ENCODE results near the gene HHAT. TPM values are rescaled to one million over a fixed set of nuclear protein-coding genes. Genes with fewer than 3 reads are reported as not detected.

Gene HHAT
- total RNA-seq, 1 donor from 2014 or later, result 11.4 TPM

GRCh38 chr1:210506689-210507088 is 178.0 kb downstream of the HHAT start:
- Mint-ChIP-seq H3K27me3 (ENCODE audit: low read depth, unreplicated experiment) (no peaks in the 10 kb centered on the region), H3K9me3 (ENCODE audit: unreplicated experiment) (no peaks in the 10 kb centered on the region), H3K36me3 (ENCODE audit: low read depth, unreplicated experiment) (no peaks in the 10 kb centered on the region), H3K27ac (ENCODE audit: unreplicated experiment) (peak overlapping the region; percentile 93), H3K4me3 (ENCODE audit: unreplicated experiment) (no peak overlapping the region), H3K4me1 (ENCODE audit: low read depth, unreplicated experiment) (peaks cover 20% of the 10 kb centered on the region)
- H3K4me3 ChIP-seq (ENCODE audit: insufficient read depth, low read depth, low read length), result no peak overlapping the region
- no peaks in the 10 kb centered on the region for H3K79me2 ChIP-seq (ENCODE audit: insufficient read depth, low read length)
- no peaks in the 10 kb centered on the region for H3K4me1 ChIP-seq (ENCODE audit: insufficient read depth, low read length)
- no peak overlapping the region for H3K4me2 ChIP-seq (ENCODE audit: low read length)
- H3K9me3 ChIP-seq (ENCODE audit: insufficient read depth, low read depth, low read length), result no peaks in the 10 kb centered on the region
- DNase-seq (ENCODE audit: low read depth) (no peak), FAIRE-seq (no peak)
- no peak overlapping the region for H3K27ac ChIP-seq (ENCODE audit: low read depth, low read length)
- no peak for TF ChIP-seq CTCF (IDR thresholded peaks at IDR 0.05; ENCODE audit: insufficient read depth, low read depth, low read length)
- no peak for TF ChIP-seq EZH2 (IDR thresholded peaks at IDR 0.05; ENCODE audit: insufficient read depth, low read length)
- no peaks in the 10 kb centered on the region for H3K36me3 ChIP-seq (ENCODE audit: insufficient read depth, low read length)
- no peaks in the 10 kb centered on the region for H4K20me1 ChIP-seq (ENCODE audit: insufficient read depth, low read length)
- no peak overlapping the region for H3K9ac ChIP-seq (ENCODE audit: low read length)
- H3K27me3 ChIP-seq (ENCODE audit: insufficient read depth, low read length), result no peaks in the 10 kb centered on the region
- no peak overlapping the region for H2AFZ ChIP-seq (ENCODE audit: low read depth, low read length)

DNA sequence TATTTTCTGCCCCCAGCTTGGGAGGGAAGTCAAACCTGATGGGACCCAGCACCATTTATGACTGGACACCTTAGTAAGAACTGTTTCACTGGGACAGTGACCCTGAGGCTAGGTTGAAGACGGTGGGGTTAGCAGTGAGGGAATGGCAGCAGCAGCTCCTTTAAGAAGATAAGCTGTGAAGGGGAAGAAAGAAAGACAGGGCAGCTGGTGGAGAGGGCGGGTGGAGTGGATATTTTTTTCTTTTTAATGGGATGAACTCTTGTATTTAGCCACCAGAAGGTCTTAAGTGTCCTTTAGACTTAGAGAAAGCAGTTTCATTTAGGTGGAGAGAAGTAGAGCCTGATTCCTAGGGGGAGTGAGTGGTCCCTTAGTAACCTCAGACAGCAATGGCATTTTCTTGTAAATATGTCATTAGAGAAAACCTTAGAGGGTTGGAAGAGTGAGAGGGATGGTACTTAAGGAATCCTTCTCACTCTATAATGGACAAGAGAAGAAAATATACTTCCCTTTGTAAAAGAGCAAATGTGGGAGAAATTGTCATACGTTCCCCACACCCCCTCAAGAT is 187.5 kb downstream of the HHAT start:
- H3K9me3 Mint-ChIP-seq (ENCODE audit: unreplicated experiment), result peaks cover 3% of the 10 kb centered on the region
- Histone ChIP-seq H3K4me1 (ENCODE audit: insufficient read depth, low read length) (no peaks in the 10 kb centered on the region), H3K79me2 (ENCODE audit: insufficient read depth, low read length) (no peaks in the 10 kb centered on the region), H3K4me2 (ENCODE audit: low read length) (no peak overlapping the region), H4K20me1 (ENCODE audit: insufficient read depth, low read length) (no peaks in the 10 kb centered on the region), H2AFZ (ENCODE audit: low read depth, low read length) (no peak overlapping the region), H3K4me3 (ENCODE audit: insufficient read depth, low read depth, low read length) (no peak overlapping the region), H3K9ac (ENCODE audit: low read length) (no peak overlapping the region), H3K36me3 (ENCODE audit: insufficient read depth, low read length) (no peaks in the 10 kb centered on the region), H3K9me3 (ENCODE audit: insufficient read depth, low read depth, low read length) (no peaks in the 10 kb centered on the region), H3K27me3 (ENCODE audit: insufficient read depth, low read length) (no peaks in the 10 kb centered on the region), H3K27ac (ENCODE audit: low read depth, low read length) (no peak overlapping the region)
- peak overlapping the region; percentile 1 for H3K27ac Mint-ChIP-seq (ENCODE audit: unreplicated experiment)
- H3K4me3 Mint-ChIP-seq (ENCODE audit: unreplicated experiment), result no peak overlapping the region
- peaks cover 2% of the 10 kb centered on the region for H3K36me3 Mint-ChIP-seq (ENCODE audit: low read depth, unreplicated experiment)
- peaks cover 2% of the 10 kb centered on the region for H3K27me3 Mint-ChIP-seq (ENCODE audit: low read depth, unreplicated experiment)
- no peak for FAIRE-seq
- H3K4me1 Mint-ChIP-seq (ENCODE audit: low read depth, unreplicated experiment), result peaks cover 7% of the 10 kb centered on the region
- no peak for DNase-seq (ENCODE audit: low read depth)
- TF ChIP-seq EZH2 (IDR thresholded peaks at IDR 0.05; ENCODE audit: insufficient read depth, low read length) (no peak), CTCF (IDR thresholded peaks at IDR 0.05; ENCODE audit: insufficient read depth, low read depth, low read length) (no peak)

DNA sequence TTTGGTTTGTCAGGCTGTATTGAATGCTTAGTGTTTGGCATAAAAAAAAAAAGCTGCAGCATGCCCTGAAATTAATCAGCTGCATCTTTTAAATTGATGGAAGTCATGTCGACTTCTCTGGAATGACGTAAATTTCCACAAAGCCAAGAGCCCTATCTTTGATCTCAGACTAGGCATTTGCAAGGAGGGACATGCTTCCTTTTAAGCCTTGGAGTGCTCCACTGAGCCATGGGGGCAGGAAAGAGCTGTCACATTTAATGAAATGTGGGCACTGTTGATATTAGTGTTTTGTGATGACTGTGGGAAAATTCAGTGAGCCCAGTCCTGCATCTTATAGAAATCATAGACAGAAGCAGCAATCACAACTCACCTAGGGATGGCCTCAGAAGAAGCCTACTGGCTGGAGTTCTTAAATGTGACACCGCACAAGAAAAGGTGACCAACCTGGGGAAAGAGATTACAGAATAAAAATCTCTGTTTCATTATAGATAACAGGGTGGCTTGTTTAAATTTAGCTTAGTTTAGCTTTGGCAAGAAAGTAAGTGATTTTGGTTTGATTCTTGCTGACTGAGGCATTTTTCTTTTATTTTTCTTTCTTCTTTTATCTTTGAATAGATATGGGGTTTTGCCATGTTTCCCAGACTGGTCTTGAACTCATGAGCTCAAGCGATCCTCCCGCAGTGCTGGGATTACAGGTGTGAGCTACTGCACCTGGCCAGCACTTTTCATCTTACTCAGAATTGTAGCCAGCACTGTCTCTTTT is 188.2 kb downstream of the HHAT start:
- no peak overlapping the region for H3K4me2 ChIP-seq (ENCODE audit: low read length)
- no peak for FAIRE-seq

More for the DNA sequence above, 188.2 kb downstream of the HHAT start:
- Mint-ChIP-seq H3K36me3 (ENCODE audit: low read depth, unreplicated experiment) (peaks cover 2% of the 10 kb centered on the region), H3K27ac (ENCODE audit: unreplicated experiment) (peak overlapping the region; percentile 53), H3K4me1 (ENCODE audit: low read depth, unreplicated experiment) (peaks cover 7% of the 10 kb centered on the region), H3K9me3 (ENCODE audit: unreplicated experiment) (peaks cover 3% of the 10 kb centered on the region), H3K27me3 (ENCODE audit: low read depth, unreplicated experiment) (peaks cover 2% of the 10 kb centered on the region), H3K4me3 (ENCODE audit: unreplicated experiment) (no peak overlapping the region)
- no peak for DNase-seq (ENCODE audit: low read depth)
- H3K79me2 ChIP-seq (ENCODE audit: insufficient read depth, low read length), result no peaks in the 10 kb centered on the region
- H3K27me3 ChIP-seq (ENCODE audit: insufficient read depth, low read length), result no peaks in the 10 kb centered on the region
- H3K4me3 ChIP-seq (ENCODE audit: insufficient read depth, low read depth, low read length), result no peak overlapping the region
- no peaks in the 10 kb centered on the region for H3K9me3 ChIP-seq (ENCODE audit: insufficient read depth, low read depth, low read length)
- H3K36me3 ChIP-seq (ENCODE audit: insufficient read depth, low read length), result no peaks in the 10 kb centered on the region
- H2AFZ ChIP-seq (ENCODE audit: low read depth, low read length), result no peak overlapping the region
- TF ChIP-seq EZH2 (IDR thresholded peaks at IDR 0.05; ENCODE audit: insufficient read depth, low read length) (no peak), CTCF (IDR thresholded peaks at IDR 0.05; ENCODE audit: insufficient read depth, low read depth, low read length) (no peak)
- no peak overlapping the region for H3K27ac ChIP-seq (ENCODE audit: low read depth, low read length)
- H4K20me1 ChIP-seq (ENCODE audit: insufficient read depth, low read length), result no peaks in the 10 kb centered on the region
- no peaks in the 10 kb centered on the region for H3K4me1 ChIP-seq (ENCODE audit: insufficient read depth, low read length)
- no peak overlapping the region for H3K9ac ChIP-seq (ENCODE audit: low read length)
